Esophagus muscularis mucosa (tissue), 4 donors: ENCODE measurements around the gene TEDDM1. TPM values are rescaled to one million over a fixed set of nuclear protein-coding genes. Genes with fewer than 3 reads are reported as not detected.

Source experiments
- DNase-seq: peaks from one replicate; pipeline ENCODE4 v3.0.0-alpha.2; 2017; ENCODE audit errors: extremely low spot score
- H3K27ac ChIP-seq, 4 donors: fragments of 200-600 bp; sonication (generic); replicated peaks in 1 of 4; 1 replicate in 3 of 4; 2 replicates in 1 of 4; pipeline ENCODE4 v1.5.1; 2016 to 2019; ENCODE audit warnings: mild to moderate bottlenecking in 1 of 4
- H3K27me3 ChIP-seq, 4 donors: fragments of 200-600 bp; sonication (generic); one replicate each; pipeline versions ENCODE4 v1.5.1 to v1.6.0; 2016 to 2019
- H3K36me3 ChIP-seq, 4 donors: fragments of 200-600 bp; sonication (generic); one replicate each; pipeline ENCODE4 v1.5.1; 2016 to 2019
- H3K4me1 ChIP-seq, 4 donors: fragments of 200-600 bp; sonication (generic); one replicate each; pipeline ENCODE4 v1.5.1; 2016 to 2019
- H3K4me3 ChIP-seq, 4 donors: fragments of 200-600 bp; sonication (generic); 1 replicate in 2 of 4; 2 replicates in 2 of 4; pipeline ENCODE4 v1.5.1; 2016 to 2019; ENCODE audit warnings: mild to moderate bottlenecking in 4 of 4, moderate library complexity in 1 of 4
- H3K9me3 ChIP-seq, 4 donors: fragments of 200-600 bp; sonication (generic); 1 replicate in 3 of 4; 2 replicates in 1 of 4; pipeline ENCODE4 v1.5.1; 2016 to 2019
- CTCF ChIP-seq, 3 experiments: fragments of 200-600 bp in 2 of 3; fragments of 450-650 bp in 1 of 3; sonication (generic) in 2 of 3; IDR thresholded peaks; one replicate each; pipeline ENCODE4 v1.5.1; 2017 to 2019; ENCODE audit warnings: antibody characterized with exemption in 3 of 3, mild to moderate bottlenecking in 2 of 3, moderate library complexity in 1 of 3
- EP300 ChIP-seq: sonication (generic); formaldehyde crosslinking; IDR thresholded peaks from one replicate; pipeline ENCODE4 v1.6.1; 2017; ENCODE audit warnings: antibody characterized with exemption
- POLR2A ChIP-seq: fragments of 450-650 bp; IDR thresholded peaks from one replicate; pipeline ENCODE4 v1.6.1; 2017; ENCODE audit warnings: antibody characterized with exemption, moderate library complexity, mild to moderate bottlenecking, low read depth
- POLR2AphosphoS5 ChIP-seq, 2 donors: sonication (generic); formaldehyde crosslinking; IDR thresholded peaks; one replicate each; pipeline ENCODE4 v1.6.1; 2017; ENCODE audit warnings: antibody characterized with exemption in 2 of 2
- WGBS: methylation state at CpG from one replicate; pipeline ENCODE4 v1.1.5; 2018; 5-methylcytosine and 5-hydroxymethylcytosine counted together
- intact Hi-C: fragments of 100-400 bp; cut with DNase I; formaldehyde crosslinking; loops from one replicate; pipeline ENCODE4 v1.15.1; 2023
- total RNA-seq, 4 donors: library from RNA; depleted of rRNA; stranded (reverse); fragments of >200 nt; gene quantifications; one replicate each; pipeline versions ENCODE4 v1.1.0 to v1.2.1, GENCODE V29; 2016

The TEDDM1 gene
- total RNA-seq, 4 donors from 2014 or later = not detected

GRCh38 chr1:182413969-182414368 is 13.5 kb upstream of the TEDDM1 start:
- Histone ChIP-seq H3K4me1 (peaks cover 6 to 20% (median 17%) of the 10 kb centered on the region in 4 donors), H3K9me3 (no peaks in the 10 kb centered on the region), H3K27ac (no peak overlapping the region), H3K27me3 (no peaks in the 10 kb centered on the region), H3K4me3 (no peak overlapping the region), H3K36me3 (no peaks in the 10 kb centered on the region)
- 93% methylated on average over 6 of the region's 6 CpGs for WGBS
- TF ChIP-seq CTCF (IDR thresholded peaks at IDR 0.05) = no peak
- no peak for TF ChIP-seq POLR2A
- no peak for TF ChIP-seq POLR2AphosphoS5 (IDR thresholded peaks at IDR 0.05)
- TF ChIP-seq EP300 = no peak
- no peak for DNase-seq
- intact Hi-C loops = no loop called here

GRCh38 chr1:182413486-182413885 is 13.0 kb upstream of the TEDDM1 start:
- H3K4me1 ChIP-seq = peaks cover 6 to 20% (median 17%) of the 10 kb centered on the region in 4 donors
- no peak for TF ChIP-seq CTCF (IDR thresholded peaks at IDR 0.05)
- TF ChIP-seq POLR2AphosphoS5 (IDR thresholded peaks at IDR 0.05) = no peak
- TF ChIP-seq POLR2A = no peak
- TF ChIP-seq EP300 = no peak
- no peak overlapping the region for H3K27ac ChIP-seq
- no peak for DNase-seq
- H3K9me3 ChIP-seq = no peaks in the 10 kb centered on the region
- H3K36me3 ChIP-seq = no peaks in the 10 kb centered on the region
- intact Hi-C loops = no loop called here
- WGBS = 85% methylated on average over 3 of the region's 3 CpGs
- no peak overlapping the region for H3K4me3 ChIP-seq
- H3K27me3 ChIP-seq = no peaks in the 10 kb centered on the region

GRCh38 chr1:182410620-182411273 is 10.3 kb upstream of the TEDDM1 start:
- no peak for DNase-seq
- H3K4me3 ChIP-seq = no peak overlapping the region
- TF ChIP-seq POLR2A (no peak), POLR2AphosphoS5 (IDR thresholded peaks at IDR 0.05) (peak; percentile 62 to 71)
- peak overlapping the region; percentile 45 to 73 (median 69) for H3K27ac ChIP-seq
- WGBS = 28% methylated on average over 1 of the region's 1 CpG
- intact Hi-C loops = no loop called here
- peaks cover 0 to 1% (median under 1%) of the 10 kb centered on the region in 4 donors for H3K9me3 ChIP-seq
- H3K4me1 ChIP-seq = peaks cover 6 to 20% (median 17%) of the 10 kb centered on the region in 4 donors
- no peaks in the 10 kb centered on the region for H3K36me3 ChIP-seq
- H3K27me3 ChIP-seq = peaks cover 0 to 22% (median 0%) of the 10 kb centered on the region in 4 donors

GRCh38 chr1:182410138-182410537 is 9.7 kb upstream of the TEDDM1 start:
- no peak for TF ChIP-seq EP300
- no peak for TF ChIP-seq POLR2A
- TF ChIP-seq POLR2AphosphoS5 (IDR thresholded peaks at IDR 0.05) = no peak
- no peak for TF ChIP-seq CTCF (IDR thresholded peaks at IDR 0.05)
- intact Hi-C loops = no loop called here
- Histone ChIP-seq H3K4me1 (peaks cover 6 to 20% (median 17%) of the 10 kb centered on the region in 4 donors), H3K27ac (peak overlapping the region; percentile 45 to 73 (median 69)), H3K27me3 (peaks cover 0 to 27% (median 0%) of the 10 kb centered on the region in 4 donors), H3K4me3 (no peak overlapping the region), H3K9me3 (peaks cover 0 to 5% (median 2%) of the 10 kb centered on the region in 4 donors), H3K36me3 (no peaks in the 10 kb centered on the region)
- 74% methylated on average over 4 of the region's 4 CpGs for WGBS
- DNase-seq = no peak

- no peak for DNase-seq
- WGBS = 65% methylated on average over 3 of the region's 3 CpGs
- intact Hi-C loops = no loop called here
- Histone ChIP-seq H3K4me1 (peaks cover 6 to 20% (median 17%) of the 10 kb centered on the region in 4 donors), H3K4me3 (no peak overlapping the region), H3K9me3 (peaks cover 0 to 5% (median 2%) of the 10 kb centered on the region in 4 donors), H3K27ac (no peak overlapping the region), H3K36me3 (no peaks in the 10 kb centered on the region), H3K27me3 (peaks cover 0 to 27% (median 0%) of the 10 kb centered on the region in 4 donors)
- TF ChIP-seq EP300 (no peak), POLR2AphosphoS5 (IDR thresholded peaks at IDR 0.05) (no peak)
Observed at GRCh38 chr1:182408435-182409075, 8.1 kb upstream of the TEDDM1 start.
